ENCODE results near the gene APBA2. TPM values are rescaled to one million over a fixed set of nuclear protein-coding genes. Genes with fewer than 3 reads are reported as not detected.
"Not testable (repeated sequence)": the region's sequence is repeated elsewhere in the genome, so short reads cannot be mapped to it uniquely, and the experiment has no call there.

APBA2 gene
- polyA plus RNA-seq, 2 of the 4 experiments (the other 2 are of a cell fraction) = 11.4 to 12.6 TPM

DNA sequence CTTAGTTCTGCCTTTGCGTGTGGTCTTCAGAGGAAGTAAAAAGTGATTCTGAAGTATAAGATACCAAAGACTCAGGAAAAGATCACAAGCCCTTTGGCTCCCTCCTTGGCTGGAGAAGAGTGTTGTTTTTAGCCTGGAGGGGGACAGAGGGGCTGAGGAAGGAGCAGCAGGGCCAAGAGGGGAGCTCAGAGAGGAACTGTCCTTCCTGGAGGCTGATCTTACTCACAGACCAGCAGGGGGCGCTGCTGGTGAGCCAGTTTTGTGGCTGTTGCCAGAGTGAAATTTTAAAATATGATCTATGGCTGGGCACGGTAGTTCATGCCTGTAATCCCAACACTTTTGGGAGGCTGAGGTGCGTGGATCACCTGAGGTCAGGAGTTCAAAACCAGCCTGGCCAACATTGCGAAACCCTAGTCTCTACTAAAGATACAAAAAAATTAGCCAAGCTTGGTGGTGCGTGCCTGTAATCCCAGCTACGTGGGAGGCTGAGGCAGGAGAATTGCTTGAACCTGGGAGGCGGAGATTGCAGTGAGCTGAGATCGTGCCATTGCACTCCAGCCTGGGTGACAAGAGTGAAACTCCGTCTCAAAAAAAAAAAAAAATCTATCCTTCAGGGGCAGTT, 216.5 kb downstream of the APBA2 start:
- peak; percentile 48 to 71; a peak in 3 of 6 replicates for ATAC-seq
- WGBS (ENCODE audit: missing lambda C conversion rate) = 71% methylated on average over 10 of the region's 10 CpGs
- POLR2A ChIA-PET = not testable (repeated sequence)

GRCh38 chr15:29102911-29103823, 217.4 kb downstream of the APBA2 start:
- H3K9me3 ChIP-seq = no peaks in the 10 kb centered on the region
- no peaks in the 10 kb centered on the region for H3K4me1 ChIP-seq
- no peak for FAIRE-seq
- no peak for TF ChIP-seq MYC (IDR thresholded peaks at IDR 0.05; ENCODE audit: borderline replicate concordance, low read length)
- TF ChIP-seq SREBF2 (IDR thresholded peaks at IDR 0.05) = no peak
- no peak for TF ChIP-seq SMC3 (IDR thresholded peaks at IDR 0.05)
- no peak for TF ChIP-seq JUN (IDR thresholded peaks at IDR 0.05)
- TF ChIP-seq RNF2 (IDR thresholded peaks at IDR 0.05; ENCODE audit: borderline replicate concordance, low read depth) = no peak
- TF ChIP-seq HEYL (CRISPR knock-in tag; IDR thresholded peaks at IDR 0.05) = no peak
- TF ChIP-seq, protein P1, sequence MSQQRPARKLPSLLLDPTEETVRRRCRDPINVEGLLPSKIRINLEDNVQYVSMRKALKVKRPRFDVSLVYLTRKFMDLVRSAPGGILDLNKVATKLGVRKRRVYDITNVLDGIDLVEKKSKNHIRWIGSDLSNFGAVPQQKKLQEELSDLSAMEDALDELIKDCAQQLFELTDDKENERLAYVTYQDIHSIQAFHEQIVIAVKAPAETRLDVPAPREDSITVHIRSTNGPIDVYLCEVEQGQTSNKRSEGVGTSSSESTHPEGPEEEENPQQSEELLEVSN (IDR thresholded peaks at IDR 0.05; ENCODE audit: borderline replicate concordance, low read depth) = no peak
- no peak overlapping the region for H3K4me3 ChIP-seq
- ChIA-PET POLR2A (no interaction called here), CTCF (interaction anchor here (0.6 to 9.8 kb wide), 51 partner anchors 9 to 1590 kb away, joined by 3 to 228 read pairs (median 4); no protein-coding TSS in a partner anchor)
- ATAC-seq = peak; percentile 48 to 55
- H3K27ac ChIP-seq = 0 out of 6 replicates have a peak overlapping the region, but pooled peaks of 1 of the 2 experiments have one; percentile 20
- no peak for DNase-seq (ENCODE audit: low read depth in 1 of 2, low spot score in 1 of 2)
- peak overlapping the region; percentile 76 for H3K4me2 ChIP-seq
- WGBS (ENCODE audit: missing lambda C conversion rate) = 74% methylated on average over 34 of the region's 51 CpGs

More for the DNA sequence above, 216.5 kb downstream of the APBA2 start:
- H3K4me1 ChIP-seq, H3K27ac ChIP-seq, H3K4me2 ChIP-seq, H3K9me3 ChIP-seq, H3K4me3 ChIP-seq: not testable (repeated sequence)
- TF ChIP-seq RAD21 (conservative IDR thresholded peaks at IDR 0.05 in 1 of 2, IDR thresholded peaks at IDR 0.05 in 1 of 2) = peak; percentile 16 to 52; a peak in 2 of 5 replicates
- peak; percentile 49 to 62; a peak in 3 of 4 replicates for TF ChIP-seq CEBPB (IDR thresholded peaks at IDR 0.05)
- TF ChIP-seq, protein P2, sequence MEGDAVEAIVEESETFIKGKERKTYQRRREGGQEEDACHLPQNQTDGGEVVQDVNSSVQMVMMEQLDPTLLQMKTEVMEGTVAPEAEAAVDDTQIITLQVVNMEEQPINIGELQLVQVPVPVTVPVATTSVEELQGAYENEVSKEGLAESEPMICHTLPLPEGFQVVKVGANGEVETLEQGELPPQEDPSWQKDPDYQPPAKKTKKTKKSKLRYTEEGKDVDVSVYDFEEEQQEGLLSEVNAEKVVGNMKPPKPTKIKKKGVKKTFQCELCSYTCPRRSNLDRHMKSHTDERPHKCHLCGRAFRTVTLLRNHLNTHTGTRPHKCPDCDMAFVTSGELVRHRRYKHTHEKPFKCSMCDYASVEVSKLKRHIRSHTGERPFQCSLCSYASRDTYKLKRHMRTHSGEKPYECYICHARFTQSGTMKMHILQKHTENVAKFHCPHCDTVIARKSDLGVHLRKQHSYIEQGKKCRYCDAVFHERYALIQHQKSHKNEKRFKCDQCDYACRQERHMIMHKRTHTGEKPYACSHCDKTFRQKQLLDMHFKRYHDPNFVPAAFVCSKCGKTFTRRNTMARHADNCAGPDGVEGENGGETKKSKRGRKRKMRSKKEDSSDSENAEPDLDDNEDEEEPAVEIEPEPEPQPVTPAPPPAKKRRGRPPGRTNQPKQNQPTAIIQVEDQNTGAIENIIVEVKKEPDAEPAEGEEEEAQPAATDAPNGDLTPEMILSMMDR (IDR thresholded peaks at IDR 0.05) = peak; percentile 77
- peak; percentile 57 to 68 for DNase-seq (ENCODE audit: low read depth in 1 of 2, low spot score in 1 of 2)
- CTCF ChIA-PET = interaction anchor here (0.6 to 9.8 kb wide), 36 partner anchors 8 to 1393 kb away, joined by 3 to 228 read pairs (median 4); no protein-coding TSS in a partner anchor
- FAIRE-seq = peak; percentile 23

GRCh38 chr15:29103824-29104565, 218.2 kb downstream of the APBA2 start:
- Histone ChIP-seq H3K27ac (0 out of 6 replicates have a peak overlapping the region, but pooled peaks of 1 of the 2 experiments have one; percentile 20), H3K4me3 (no peak overlapping the region), H3K4me1 (no peaks in the 10 kb centered on the region), H3K4me2 (peak overlapping the region; percentile 76), H3K9me3 (no peaks in the 10 kb centered on the region)
- FAIRE-seq = no peak
- ChIA-PET POLR2A (no interaction called here), CTCF (interaction anchor here (0.6 to 9.8 kb wide), 32 partner anchors 9 to 1590 kb away, joined by 3 to 228 read pairs (median 4); no protein-coding TSS in a partner anchor)
- peak; percentile 70 for DNase-seq (ENCODE audit: low read depth in 1 of 2, low spot score in 1 of 2)
- WGBS (ENCODE audit: missing lambda C conversion rate) = 31% methylated on average over 22 of the region's 47 CpGs
- ATAC-seq = peak; percentile 85 to 95
- TF ChIP-seq ATOH8 (CRISPR knock-in tag; IDR thresholded peaks at IDR 0.05; ENCODE audit: low read depth) (no peak), HOXB13 (CRISPR knock-in tag; IDR thresholded peaks at IDR 0.05; ENCODE audit: low read depth) (no peak), HES2 (IDR thresholded peaks at IDR 0.05) (no peak), KDM1A (IDR thresholded peaks at IDR 0.05; ENCODE audit: low read depth) (no peak), REST (IDR thresholded peaks at IDR 0.05) (no peak), RAD21 (conservative IDR thresholded peaks at IDR 0.05 in 1 of 2, IDR thresholded peaks at IDR 0.05 in 1 of 2) (peak; percentile 73 to 85), SREBF2 (IDR thresholded peaks at IDR 0.05) (no peak), EHF (CRISPR knock-in tag; IDR thresholded peaks at IDR 0.05) (no peak), ZFP36 (IDR thresholded peaks at IDR 0.05; ENCODE audit: borderline replicate concordance, partially characterized antibody) (no peak), RNF2 (IDR thresholded peaks at IDR 0.05; ENCODE audit: borderline replicate concordance, low read depth) (no peak), ZSCAN20 (CRISPR knock-in tag; IDR thresholded peaks at IDR 0.05) (no peak)
- TF ChIP-seq, protein P3, sequence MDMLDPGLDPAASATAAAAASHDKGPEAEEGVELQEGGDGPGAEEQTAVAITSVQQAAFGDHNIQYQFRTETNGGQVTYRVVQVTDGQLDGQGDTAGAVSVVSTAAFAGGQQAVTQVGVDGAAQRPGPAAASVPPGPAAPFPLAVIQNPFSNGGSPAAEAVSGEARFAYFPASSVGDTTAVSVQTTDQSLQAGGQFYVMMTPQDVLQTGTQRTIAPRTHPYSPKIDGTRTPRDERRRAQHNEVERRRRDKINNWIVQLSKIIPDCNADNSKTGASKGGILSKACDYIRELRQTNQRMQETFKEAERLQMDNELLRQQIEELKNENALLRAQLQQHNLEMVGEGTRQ (IDR thresholded peaks at IDR 0.05) = no peak
